ENCODE measurements around the gene ZXDB. TPM values are rescaled to one million over a fixed set of nuclear protein-coding genes. Genes with fewer than 3 reads are reported as not detected.
"Not testable (repeated sequence)": the region's sequence is repeated elsewhere in the genome, so short reads cannot be mapped to it uniquely, and the experiment has no call there.

The ZXDB gene
- total and polyA plus RNA-seq, 7 donors = 1.6 to 12.2 (median 9.7) TPM

GRCh38 chrX:57586360-57586759, 5.5 kb upstream of the ZXDB start:
- TF ChIP-seq POLR2A (IDR thresholded peaks at IDR 0.05) = no peak
- no peak for TF ChIP-seq CTCF (IDR thresholded peaks at IDR 0.05)
- no peak for TF ChIP-seq EP300 (IDR thresholded peaks at IDR 0.05)
- TF ChIP-seq POLR2AphosphoS5 (IDR thresholded peaks at IDR 0.05) = no peak
- H3K36me3 ChIP-seq = no peaks in the 10 kb centered on the region

GRCh38 chrX:57587062-57587461, 4.7 kb upstream of the ZXDB start:
- WGBS, 2 donors = 57 to 88% methylated on average over 2 of the region's 2 CpGs
- no peaks in the 10 kb centered on the region for H3K27me3 ChIP-seq
- H3K36me3 ChIP-seq = no peaks in the 10 kb centered on the region
- no peaks in the 10 kb centered on the region for H3K9me3 ChIP-seq
- intact Hi-C loops (cut with DNase I) = loop anchor here (5.0 kb wide), 1 partner anchor 235 kb away; no protein-coding TSS in a partner anchor
- H3K4me1 ChIP-seq = peaks cover 0 to 9% (median 4%) of the 10 kb centered on the region in 4 donors
- H3K27ac ChIP-seq = no peak overlapping the region
- no peak for TF ChIP-seq EP300 (IDR thresholded peaks at IDR 0.05)
- TF ChIP-seq POLR2A (IDR thresholded peaks at IDR 0.05) = no peak
- no peak for TF ChIP-seq POLR2AphosphoS5 (IDR thresholded peaks at IDR 0.05)
- TF ChIP-seq CTCF (IDR thresholded peaks at IDR 0.05) = no peak
- no peak for DNase-seq
- H3K4me3 ChIP-seq = no peak overlapping the region

More at GRCh38 chrX:57586360-57586759, 5.5 kb upstream of the ZXDB start:
- intact Hi-C loops (cut with DNase I) = loop anchor here (5.0 kb wide), 1 partner anchor 236 kb away; no protein-coding TSS in a partner anchor
- 88 to 93% methylated on average over 4 of the region's 4 CpGs for WGBS, 2 donors
- Histone ChIP-seq H3K27me3 (no peaks in the 10 kb centered on the region), H3K4me3 (no peak overlapping the region), H3K27ac (no peak overlapping the region), H3K4me1 (peaks cover 0 to 9% (median 4%) of the 10 kb centered on the region in 4 donors), H3K9me3 (no peaks in the 10 kb centered on the region)
- no peak for DNase-seq

GRCh38 chrX:57587607-57588006, 4.2 kb upstream of the ZXDB start:
- DNase-seq = no peak
- TF ChIP-seq POLR2A (IDR thresholded peaks at IDR 0.05) (no peak), CTCF (IDR thresholded peaks at IDR 0.05) (no peak), POLR2AphosphoS5 (IDR thresholded peaks at IDR 0.05) (no peak), EP300 (IDR thresholded peaks at IDR 0.05) (no peak)
- intact Hi-C loops (cut with DNase I) = loop anchor here (5.0 kb wide), 1 partner anchor 235 kb away; no protein-coding TSS in a partner anchor
- Histone ChIP-seq H3K36me3 (no peaks in the 10 kb centered on the region), H3K4me1 (peaks cover 0 to 9% (median 4%) of the 10 kb centered on the region in 4 donors), H3K27ac (no peak overlapping the region), H3K27me3 (no peaks in the 10 kb centered on the region), H3K9me3 (no peaks in the 10 kb centered on the region), H3K4me3 (no peak overlapping the region)
- WGBS, 2 donors = 75 to 83% methylated on average over 2 of the region's 2 CpGs

- H3K9me3 ChIP-seq, H3K36me3 ChIP-seq, H3K27me3 ChIP-seq: not testable (repeated sequence)
- WGBS, 2 donors = 0% methylated on average over 70 to 81 of the region's 84 CpGs
- Histone ChIP-seq H3K4me1 (peaks cover 0 to 39% (median 20%) of the 10 kb centered on the region in 4 donors), H3K4me3 (peak overlapping the region; percentile 58 to 62 (median 60)), H3K27ac (peak overlapping the region; percentile 90 to 96 (median 92))
- DNase-seq = peak; percentile 66
- intact Hi-C loops (cut with DNase I) = loop anchor here (10.0 kb wide), 2 partner anchors 598 to 1358 kb away; partner anchors contain the start of genes KLF8 and SPIN3
Observed at GRCh38 chrX:57592160-57592893, 516 bp downstream of the ZXDB start.

- DNase-seq = peak; percentile 63
- intact Hi-C loops (cut with DNase I) = loop anchor here (10.0 kb wide), 2 partner anchors 598 to 1358 kb away; partner anchors contain the start of genes KLF8 and SPIN3
- not testable (repeated sequence) for H3K9me3 ChIP-seq, H3K36me3 ChIP-seq, H3K27me3 ChIP-seq
- H3K4me3 ChIP-seq = peak overlapping the region; percentile 58 to 62 (median 60)
- 9 to 20% methylated on average over 14 to 15 of the region's 15 CpGs for WGBS, 2 donors
- peak overlapping the region; percentile 90 to 96 (median 92) for H3K27ac ChIP-seq
- TF ChIP-seq CTCF (IDR thresholded peaks at IDR 0.05) = peak in 2 of 4 experiments; percentile 11 to 17
- peaks cover 0 to 43% (median 21%) of the 10 kb centered on the region in 4 donors for H3K4me1 ChIP-seq
Observed at GRCh38 chrX:57592894-57593215, 1.0 kb downstream of the ZXDB start.

Data from sigmoid colon (tissue), 7 donors.